ENCODE data around the gene RBM19. TPM values are rescaled to one million over a fixed set of nuclear protein-coding genes. Genes with fewer than 3 reads are reported as not detected.

RBM19 gene
- total RNA-seq, 2 donors from 2014 or later: 38.6 to 43.1 TPM

- Histone ChIP-seq H3K4me1 (ENCODE audit: control insufficient read depth, insufficient read depth, low read length) (no peaks in the 10 kb centered on the region), H3K9ac (ENCODE audit: extremely low read depth, low read length, poor library complexity, severe bottlenecking) (no peak overlapping the region), H3K36me3 (ENCODE audit: control insufficient read depth, insufficient read depth, low read length) (peaks cover 10% of the 10 kb centered on the region), H3K27me3 (ENCODE audit: control insufficient read depth, insufficient read depth, low read length, poor library complexity, severe bottlenecking) (no peaks in the 10 kb centered on the region), H3K4me3 (ENCODE audit: low read length) (no peak overlapping the region), H3K9me3 (ENCODE audit: control insufficient read depth, low read length) (peaks cover 5% of the 10 kb centered on the region), H3K27ac (ENCODE audit: low read depth, low read length) (no peak overlapping the region)
- peaks cover 27% of the 10 kb centered on the region for H3K36me3 Mint-ChIP-seq (ENCODE audit: low read depth)
- peaks cover 13% of the 10 kb centered on the region for H3K9me3 Mint-ChIP-seq
- no peaks in the 10 kb centered on the region for H3K27me3 Mint-ChIP-seq (ENCODE audit: insufficient read depth)
- H3K4me3 Mint-ChIP-seq: no peak overlapping the region
- 87 to 92% methylated on average over 7 to 9 of the region's 10 CpGs for WGBS, 2 experiments (ENCODE audit: insufficient coverage in 1 of 2, insufficient read length in 1 of 2)
- DNase-seq: no peak
- TF ChIP-seq CTCF (conservative IDR thresholded peaks at IDR 0.05): no peak
- H3K4me1 Mint-ChIP-seq: peaks cover 23% of the 10 kb centered on the region
- peak overlapping the region; percentile 72 for H3K27ac Mint-ChIP-seq
Observed at GRCh38 chr12:113875691-113876090, 90.4 kb downstream of the RBM19 start.

GRCh38 chr12:113874999-113875561, 91.0 kb downstream of the RBM19 start:
- Mint-ChIP-seq H3K27me3 (ENCODE audit: insufficient read depth) (no peaks in the 10 kb centered on the region), H3K9me3 (peaks cover 15% of the 10 kb centered on the region), H3K36me3 (ENCODE audit: low read depth) (peaks cover 29% of the 10 kb centered on the region), H3K27ac (peak overlapping the region; percentile 72), H3K4me3 (no peak overlapping the region), H3K4me1 (peaks cover 30% of the 10 kb centered on the region)
- Histone ChIP-seq H3K9ac (ENCODE audit: extremely low read depth, low read length, poor library complexity, severe bottlenecking) (no peak overlapping the region), H3K27ac (ENCODE audit: low read depth, low read length) (no peak overlapping the region), H3K9me3 (ENCODE audit: control insufficient read depth, low read length) (peaks cover 5% of the 10 kb centered on the region), H3K4me3 (ENCODE audit: low read length) (no peak overlapping the region), H3K4me1 (ENCODE audit: control insufficient read depth, insufficient read depth, low read length) (no peaks in the 10 kb centered on the region), H3K27me3 (ENCODE audit: control insufficient read depth, insufficient read depth, low read length, poor library complexity, severe bottlenecking) (no peaks in the 10 kb centered on the region), H3K36me3 (ENCODE audit: control insufficient read depth, insufficient read depth, low read length) (peaks cover 10% of the 10 kb centered on the region)
- 92% methylated on average over 17 to 18 of the region's 18 CpGs for WGBS, 2 experiments (ENCODE audit: insufficient coverage in 1 of 2, insufficient read length in 1 of 2)
- TF ChIP-seq CTCF (conservative IDR thresholded peaks at IDR 0.05): no peak
- DNase-seq: no peak

GRCh38 chr12:113874326-113874725, 91.8 kb downstream of the RBM19 start:
- H3K27ac ChIP-seq (ENCODE audit: low read depth, low read length): no peak overlapping the region
- WGBS, 2 experiments (ENCODE audit: insufficient coverage in 1 of 2, insufficient read length in 1 of 2): 94 to 95% methylated on average over 8 to 11 of the region's 11 CpGs

More at GRCh38 chr12:113874326-113874725, 91.8 kb downstream of the RBM19 start:
- Mint-ChIP-seq H3K27me3 (ENCODE audit: insufficient read depth) (no peaks in the 10 kb centered on the region), H3K4me3 (no peak overlapping the region), H3K9me3 (peaks cover 15% of the 10 kb centered on the region), H3K27ac (no peak overlapping the region), H3K4me1 (peaks cover 37% of the 10 kb centered on the region), H3K36me3 (ENCODE audit: low read depth) (peaks cover 29% of the 10 kb centered on the region)
- Histone ChIP-seq H3K27me3 (ENCODE audit: control insufficient read depth, insufficient read depth, low read length, poor library complexity, severe bottlenecking) (no peaks in the 10 kb centered on the region), H3K9ac (ENCODE audit: extremely low read depth, low read length, poor library complexity, severe bottlenecking) (no peak overlapping the region), H3K4me3 (ENCODE audit: low read length) (no peak overlapping the region), H3K9me3 (ENCODE audit: control insufficient read depth, low read length) (peaks cover 5% of the 10 kb centered on the region), H3K4me1 (ENCODE audit: control insufficient read depth, insufficient read depth, low read length) (peaks cover 7% of the 10 kb centered on the region), H3K36me3 (ENCODE audit: control insufficient read depth, insufficient read depth, low read length) (peaks cover 10% of the 10 kb centered on the region)
- no peak for DNase-seq
- no peak for TF ChIP-seq CTCF (conservative IDR thresholded peaks at IDR 0.05)
